ENCODE measurements around the gene DBT.
"Not testable (repeated sequence)": the region's sequence is repeated elsewhere in the genome, so short reads cannot be mapped to it uniquely, and the experiment has no call there.

Gene DBT

GRCh38 chr1:100253552-100253951 lies 3.9 kb upstream of the DBT start:
- Histone ChIP-seq H3K4me2 (no peak overlapping the region), H4K20me1 (no peaks in the 10 kb centered on the region), H3K9me3 (no peaks in the 10 kb centered on the region), H3K36me3 (no peaks in the 10 kb centered on the region), H3K9ac (no peak overlapping the region), H3K4me1 (peaks cover 12% of the 10 kb centered on the region), H3K27me3 (no peaks in the 10 kb centered on the region), H3K4me3 (no peak overlapping the region), H3K27ac (no peak overlapping the region)
- TF ChIP-seq Cebpa-rat (IDR thresholded peaks at IDR 0.05): no peak

- Histone ChIP-seq H3K4me1 (peaks cover 15% of the 10 kb centered on the region), H3K4me3 (no peak overlapping the region), H3K27ac (no peak overlapping the region), H3K9me3 (no peaks in the 10 kb centered on the region), H3K36me3 (no peaks in the 10 kb centered on the region), H3K27me3 (no peaks in the 10 kb centered on the region), H4K20me1 (no peaks in the 10 kb centered on the region), H3K9ac (no peak overlapping the region), H3K4me2 (no peak overlapping the region)
- TF ChIP-seq Cebpa-rat (IDR thresholded peaks at IDR 0.05): no peak
Measured at GRCh38 chr1:100252901-100253300, 3.3 kb upstream of the DBT start.

GRCh38 chr1:100250807-100251206 lies 1.2 kb upstream of the DBT start:
- Histone ChIP-seq H3K27ac (no peak overlapping the region), H3K36me3 (no peaks in the 10 kb centered on the region), H3K4me2 (no peak overlapping the region), H3K4me3 (no peak overlapping the region), H3K9me3 (no peaks in the 10 kb centered on the region), H4K20me1 (no peaks in the 10 kb centered on the region), H3K4me1 (peaks cover 15% of the 10 kb centered on the region), H3K9ac (no peak overlapping the region), H3K27me3 (no peaks in the 10 kb centered on the region)
- no peak for TF ChIP-seq Cebpa-rat (IDR thresholded peaks at IDR 0.05)

DNA sequence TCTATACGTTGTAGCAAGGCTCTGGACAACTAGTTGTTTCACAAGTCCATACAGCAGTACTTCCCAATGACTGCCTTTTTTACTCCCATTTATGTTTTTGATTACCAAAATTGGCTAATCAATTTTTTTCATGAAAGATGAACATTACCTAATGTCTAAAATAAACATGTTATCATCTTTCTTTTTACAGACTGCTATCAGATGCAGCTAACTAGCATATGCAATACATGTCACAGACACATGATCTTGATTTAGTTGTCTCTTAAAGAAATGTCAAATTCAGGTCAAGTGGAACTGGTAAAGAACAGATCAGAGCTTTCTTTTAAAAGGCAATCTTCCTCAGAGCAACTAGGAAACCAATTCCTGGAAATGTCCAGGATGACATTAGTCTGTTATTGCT lies 630 bp upstream of the DBT start:
- no peak overlapping the region for H3K27ac ChIP-seq
- 0 out of 2 replicates have a peak overlapping the region, but pooled peaks have one; percentile 91 for H3K9ac ChIP-seq
- H3K4me2 ChIP-seq: peak overlapping the region; percentile 51

GRCh38 chr1:100249155-100249536 lies 488 bp downstream of the DBT start:
- Histone ChIP-seq H4K20me1 (no peaks in the 10 kb centered on the region), H3K27me3 (no peaks in the 10 kb centered on the region), H3K4me1 (peaks cover 15% of the 10 kb centered on the region), H3K4me3 (peak overlapping the region; percentile 90), H3K27ac (peak overlapping the region; percentile 86), H3K36me3 (no peaks in the 10 kb centered on the region), H3K9ac (peak overlapping the region; percentile 91), H3K4me2 (peak overlapping the region; percentile 93), H3K9me3 (no peaks in the 10 kb centered on the region)
- no peak for TF ChIP-seq Cebpa-rat (IDR thresholded peaks at IDR 0.05)

More for the DNA sequence above, 630 bp upstream of the DBT start:
- H4K20me1 ChIP-seq: no peaks in the 10 kb centered on the region
- peak overlapping the region; percentile 90 for H3K4me3 ChIP-seq
- no peak for TF ChIP-seq Cebpa-rat (IDR thresholded peaks at IDR 0.05)
- H3K36me3 ChIP-seq: no peaks in the 10 kb centered on the region
- peaks cover 15% of the 10 kb centered on the region for H3K4me1 ChIP-seq
- H3K27me3 ChIP-seq: no peaks in the 10 kb centered on the region
- no peaks in the 10 kb centered on the region for H3K9me3 ChIP-seq

GRCh38 chr1:100246738-100247137 lies 2.9 kb downstream of the DBT start:
- Histone ChIP-seq H3K9ac (no peak overlapping the region), H3K27ac (no peak overlapping the region), H3K4me2 (no peak overlapping the region), H3K36me3 (peaks cover 4% of the 10 kb centered on the region; the same call in 1 of the 2 replicates), H4K20me1 (peaks cover 2% of the 10 kb centered on the region; the same call in 1 of the 2 replicates), H3K27me3 (no peaks in the 10 kb centered on the region), H3K9me3 (no peaks in the 10 kb centered on the region), H3K4me3 (no peak overlapping the region), H3K4me1 (peaks cover 15% of the 10 kb centered on the region)
- TF ChIP-seq Cebpa-rat (IDR thresholded peaks at IDR 0.05): no peak

GRCh38 chr1:100240631-100241030 lies 9.0 kb downstream of the DBT start:
- Histone ChIP-seq H3K36me3 (peaks cover 39% of the 10 kb centered on the region), H3K9me3 (no peaks in the 10 kb centered on the region), H3K27ac (no peak overlapping the region), H3K27me3 (no peaks in the 10 kb centered on the region), H4K20me1 (peaks cover 6% of the 10 kb centered on the region; the same call in 1 of the 2 replicates), H3K4me2 (no peak overlapping the region), H3K4me3 (no peak overlapping the region), H3K9ac (no peak overlapping the region), H3K4me1 (no peaks in the 10 kb centered on the region)
- TF ChIP-seq Cebpa-rat (IDR thresholded peaks at IDR 0.05): no peak

DNA sequence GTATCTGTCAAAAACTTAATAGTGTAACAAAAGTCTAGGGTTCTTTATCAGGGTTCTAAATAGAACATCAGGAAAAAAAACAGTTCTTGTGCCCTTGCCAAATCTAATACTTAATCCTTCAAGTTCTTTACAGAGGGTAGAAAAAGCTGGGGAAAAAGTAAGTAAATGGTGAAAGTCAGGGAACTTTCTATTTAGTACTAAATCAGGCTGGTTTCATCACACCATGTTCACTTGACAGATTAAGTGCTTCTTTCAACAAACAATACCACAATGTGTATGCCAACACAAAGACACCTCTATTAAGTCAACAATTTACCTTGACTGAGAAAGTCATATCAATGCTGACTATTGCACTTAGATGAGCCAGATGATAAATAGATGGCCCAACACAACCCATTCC lies 9.7 kb downstream of the DBT start:
- Histone ChIP-seq H3K9me3 (no peaks in the 10 kb centered on the region), H3K36me3 (peaks cover 39% of the 10 kb centered on the region), H4K20me1 (peaks cover 6% of the 10 kb centered on the region; the same call in 1 of the 2 replicates), H3K4me3 (no peak overlapping the region), H3K27me3 (no peaks in the 10 kb centered on the region), H3K27ac (no peak overlapping the region), H3K4me1 (no peaks in the 10 kb centered on the region), H3K4me2 (no peak overlapping the region), H3K9ac (no peak overlapping the region)
- no peak for TF ChIP-seq Cebpa-rat (IDR thresholded peaks at IDR 0.05)

DNA sequence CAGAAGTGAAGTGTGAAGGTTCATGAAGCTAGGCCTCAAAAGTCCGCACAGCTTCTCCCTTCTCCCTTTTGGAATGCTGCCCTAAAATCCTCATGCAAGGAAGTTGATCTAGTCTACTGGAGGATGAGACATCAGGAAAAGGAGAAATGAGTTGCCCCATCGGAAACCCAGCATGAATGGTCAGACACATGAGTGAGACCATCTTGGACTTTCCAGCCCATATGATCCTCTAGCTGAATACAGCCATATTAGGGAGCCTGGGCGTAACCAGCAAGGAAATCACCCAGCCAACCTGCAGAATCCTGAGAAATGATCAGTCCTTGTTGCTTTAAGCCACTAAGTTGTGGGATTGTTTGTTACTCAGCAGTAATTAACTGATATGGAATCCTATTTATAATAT lies 12.5 kb downstream of the DBT start:
- Histone ChIP-seq H3K4me3 (no peak overlapping the region), H4K20me1 (peaks cover 6% of the 10 kb centered on the region; the same call in 1 of the 2 replicates), H3K4me1 (no peaks in the 10 kb centered on the region), H3K27me3 (no peaks in the 10 kb centered on the region), H3K9me3 (no peaks in the 10 kb centered on the region), H3K4me2 (no peak overlapping the region), H3K36me3 (peaks cover 57% of the 10 kb centered on the region), H3K27ac (no peak overlapping the region), H3K9ac (no peak overlapping the region)
- no peak for TF ChIP-seq Cebpa-rat (IDR thresholded peaks at IDR 0.05)

GRCh38 chr1:100234432-100234831 lies 15.2 kb downstream of the DBT start:
- Histone ChIP-seq H3K4me2 (no peak overlapping the region), H3K4me3 (no peak overlapping the region), H3K36me3 (peaks cover 63% of the 10 kb centered on the region), H3K9me3 (no peaks in the 10 kb centered on the region), H3K27ac (no peak overlapping the region), H4K20me1 (no peaks in the 10 kb centered on the region), H3K4me1 (no peaks in the 10 kb centered on the region), H3K9ac (no peak overlapping the region), H3K27me3 (no peaks in the 10 kb centered on the region)
- no peak for TF ChIP-seq Cebpa-rat (IDR thresholded peaks at IDR 0.05)

DNA sequence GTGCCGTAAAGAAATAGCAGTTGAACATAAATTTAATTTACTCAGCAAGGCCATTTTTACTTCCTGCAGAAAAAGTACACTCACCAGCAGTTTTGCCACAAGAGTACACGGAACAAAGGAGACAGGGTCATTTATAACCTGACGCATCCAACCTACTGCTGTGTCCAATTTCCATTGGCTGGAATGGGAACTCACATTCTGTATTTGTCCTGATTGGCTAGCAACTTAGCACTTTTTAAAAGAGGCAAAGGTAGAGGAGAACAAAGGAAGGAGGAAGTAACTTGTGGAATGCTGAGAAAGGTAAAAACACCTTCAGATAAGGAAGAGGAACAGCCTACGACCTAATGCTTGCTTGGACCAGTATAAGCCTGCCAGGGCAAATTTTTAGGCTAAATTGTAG lies 16.1 kb downstream of the DBT start:
- not testable (repeated sequence) for H3K4me1 ChIP-seq, H3K4me3 ChIP-seq, H3K27ac ChIP-seq, H4K20me1 ChIP-seq, H3K9me3 ChIP-seq, H3K27me3 ChIP-seq, H3K4me2 ChIP-seq, H3K9ac ChIP-seq
- peaks cover 57% of the 10 kb centered on the region for H3K36me3 ChIP-seq
